D721Med (cell line): ENCODE data around the gene ZNF710.

Source experiments
- DNase-seq: peaks from one replicate; pipeline ENCODE4 v3.0.0; 2011; ENCODE audit warnings: low spot score; ENCODE audit not compliant: insufficient read length
- FAIRE-seq: peaks from 2 replicates; lab custom pipeline; 2011; peaks lifted over from hg19 to GRCh38; lab: Jason Lieb, UNC
- TF ChIP-seq, protein P1 (sequence below): IDR thresholded peaks from 2 replicates; pipeline ENCODE4 v1.5.1; 2012; ENCODE audit warnings: mild to moderate bottlenecking, control low read depth; ENCODE audit not compliant: insufficient read depth; ENCODE audit errors: missing control alignments

ZNF710 gene

DNA sequence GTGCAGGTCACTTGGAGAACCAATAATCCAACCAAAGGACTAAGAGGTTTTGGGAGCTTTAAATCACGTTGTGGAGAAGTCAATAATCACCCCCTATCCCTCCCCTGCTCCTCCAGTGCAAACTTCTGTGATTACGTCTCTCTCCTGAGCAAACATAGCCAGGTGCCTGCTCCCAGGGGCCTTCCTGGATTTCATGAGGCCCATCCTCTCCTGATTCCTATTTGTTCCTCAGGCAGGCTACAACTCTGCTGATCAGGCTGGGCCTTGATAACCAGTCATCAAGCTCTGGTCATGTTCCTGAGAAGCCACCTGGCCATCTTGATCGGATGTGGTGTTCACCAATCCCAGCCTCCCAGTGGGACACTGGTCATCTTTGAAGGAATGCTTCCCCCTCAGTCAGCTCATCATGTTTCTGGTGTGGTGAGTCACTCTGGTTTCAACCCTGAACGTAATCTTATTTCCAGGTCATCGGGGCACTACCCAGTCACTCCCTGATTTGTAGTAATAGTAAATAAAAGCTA lies 2.9 kb upstream of the ZNF710 start:
- FAIRE-seq (no peak), DNase-seq (no peak)
- TF ChIP-seq, protein P1, sequence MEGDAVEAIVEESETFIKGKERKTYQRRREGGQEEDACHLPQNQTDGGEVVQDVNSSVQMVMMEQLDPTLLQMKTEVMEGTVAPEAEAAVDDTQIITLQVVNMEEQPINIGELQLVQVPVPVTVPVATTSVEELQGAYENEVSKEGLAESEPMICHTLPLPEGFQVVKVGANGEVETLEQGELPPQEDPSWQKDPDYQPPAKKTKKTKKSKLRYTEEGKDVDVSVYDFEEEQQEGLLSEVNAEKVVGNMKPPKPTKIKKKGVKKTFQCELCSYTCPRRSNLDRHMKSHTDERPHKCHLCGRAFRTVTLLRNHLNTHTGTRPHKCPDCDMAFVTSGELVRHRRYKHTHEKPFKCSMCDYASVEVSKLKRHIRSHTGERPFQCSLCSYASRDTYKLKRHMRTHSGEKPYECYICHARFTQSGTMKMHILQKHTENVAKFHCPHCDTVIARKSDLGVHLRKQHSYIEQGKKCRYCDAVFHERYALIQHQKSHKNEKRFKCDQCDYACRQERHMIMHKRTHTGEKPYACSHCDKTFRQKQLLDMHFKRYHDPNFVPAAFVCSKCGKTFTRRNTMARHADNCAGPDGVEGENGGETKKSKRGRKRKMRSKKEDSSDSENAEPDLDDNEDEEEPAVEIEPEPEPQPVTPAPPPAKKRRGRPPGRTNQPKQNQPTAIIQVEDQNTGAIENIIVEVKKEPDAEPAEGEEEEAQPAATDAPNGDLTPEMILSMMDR = no peak

DNA sequence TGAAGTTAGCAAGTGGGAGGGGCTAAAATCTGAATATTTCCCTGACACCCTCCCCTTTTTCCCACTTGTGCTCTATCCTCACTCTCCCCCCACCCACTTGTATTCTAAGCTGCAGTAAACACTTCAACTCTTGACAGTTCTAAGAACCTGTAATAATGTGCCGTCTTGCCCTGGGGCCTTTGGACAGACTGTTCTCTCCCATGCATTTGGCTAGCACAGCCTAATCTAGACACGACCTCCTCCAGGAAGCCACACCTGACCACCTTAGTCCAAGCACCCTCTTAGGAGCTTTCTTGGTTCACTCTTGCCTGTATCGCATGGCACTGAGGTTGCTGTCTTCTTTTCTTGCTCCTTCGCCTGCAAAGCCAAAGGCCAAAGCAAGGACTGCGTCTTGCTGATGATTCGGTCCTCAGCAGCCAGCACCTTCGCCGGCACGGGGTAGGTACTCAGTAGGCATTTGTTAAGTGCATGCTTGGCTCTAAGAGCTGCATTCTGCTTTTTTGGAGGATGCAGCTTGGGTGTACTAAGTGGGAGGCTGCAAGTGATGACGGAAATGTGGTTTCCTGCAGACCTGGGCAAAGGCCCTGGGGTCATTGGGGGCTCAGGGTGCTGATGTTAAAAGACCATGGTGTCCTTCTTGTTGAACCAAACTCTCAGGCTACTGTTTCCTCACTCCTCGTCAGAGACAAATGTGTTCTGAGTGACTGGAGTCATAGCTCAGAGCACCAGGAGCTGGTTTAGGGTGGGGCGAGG lies 2.0 kb upstream of the ZNF710 start:
- FAIRE-seq = no peak
- TF ChIP-seq, protein P1 = no peak

DNA sequence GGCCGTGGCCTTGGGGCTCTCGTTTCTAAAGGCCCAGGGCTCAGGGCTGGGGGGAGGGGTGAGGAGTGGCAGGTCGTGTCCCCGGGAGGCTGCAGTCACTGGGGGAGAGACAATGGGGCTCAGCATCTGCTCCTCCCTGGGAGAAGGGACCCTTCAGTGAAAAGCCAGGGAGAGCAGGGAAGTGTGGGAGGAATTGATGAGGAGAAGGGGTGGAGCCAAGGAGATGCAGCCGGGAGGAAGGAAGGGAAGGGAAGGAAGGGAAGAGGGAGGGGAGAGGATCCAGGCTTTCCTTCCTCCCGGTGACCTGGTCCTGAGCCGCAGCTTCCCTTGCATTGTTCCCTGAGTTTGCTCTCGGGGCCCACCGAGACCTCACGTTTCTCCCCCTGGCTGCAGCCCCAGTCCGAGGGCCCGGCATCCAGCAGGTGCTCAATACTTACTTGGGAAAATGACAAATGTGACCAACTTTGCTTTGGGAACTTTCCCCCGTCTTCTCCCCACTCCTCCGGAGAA lies 1.4 kb upstream of the ZNF710 start:
- DNase-seq = no peak
- TF ChIP-seq, protein P1 = no peak
- no peak for FAIRE-seq

More for the DNA sequence above, 2.0 kb upstream of the ZNF710 start:
- DNase-seq = no peak

DNA sequence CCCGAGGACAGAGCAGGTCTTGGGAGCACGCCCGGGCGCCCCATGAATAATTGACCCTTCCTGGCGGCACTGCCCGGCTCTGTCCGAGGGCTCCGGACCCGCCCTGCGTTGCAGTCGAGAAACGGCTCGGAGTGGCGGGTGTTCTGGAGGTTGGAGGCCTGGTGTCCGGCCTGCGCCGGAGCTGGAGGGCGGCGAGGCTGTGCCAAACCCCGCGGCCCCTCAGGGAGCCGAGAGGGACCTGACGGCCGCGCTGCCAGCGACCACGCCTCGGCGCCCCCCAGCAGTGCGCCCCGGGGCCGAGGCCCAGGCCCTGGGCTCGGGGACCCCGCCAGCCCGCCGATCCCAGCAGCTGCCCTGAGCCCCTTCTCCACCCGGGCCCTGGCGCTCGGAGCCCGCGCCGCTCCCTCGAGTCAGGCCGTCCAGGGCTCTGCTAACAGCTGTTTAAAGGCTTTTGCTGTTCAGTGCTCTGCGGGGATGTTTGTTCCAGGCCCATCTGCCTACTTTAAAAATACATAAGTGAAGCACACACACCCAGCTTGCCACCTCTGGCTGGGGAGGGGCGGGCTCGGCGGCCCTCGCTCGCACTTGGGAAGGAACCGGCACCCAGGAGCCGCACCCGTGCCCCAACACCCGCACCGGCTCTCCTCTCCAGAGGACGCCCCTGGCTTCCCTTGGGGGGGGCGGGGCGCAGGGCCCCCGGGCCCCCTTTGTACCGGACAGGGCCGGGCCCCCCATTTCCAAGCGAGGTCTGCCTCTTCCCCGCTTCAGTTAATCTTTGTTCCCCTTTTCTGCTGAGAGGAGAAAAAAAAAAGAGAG lies 730 bp upstream of the ZNF710 start:
- TF ChIP-seq, protein P1 = no peak
- FAIRE-seq (no peak), DNase-seq (no peak)

DNA sequence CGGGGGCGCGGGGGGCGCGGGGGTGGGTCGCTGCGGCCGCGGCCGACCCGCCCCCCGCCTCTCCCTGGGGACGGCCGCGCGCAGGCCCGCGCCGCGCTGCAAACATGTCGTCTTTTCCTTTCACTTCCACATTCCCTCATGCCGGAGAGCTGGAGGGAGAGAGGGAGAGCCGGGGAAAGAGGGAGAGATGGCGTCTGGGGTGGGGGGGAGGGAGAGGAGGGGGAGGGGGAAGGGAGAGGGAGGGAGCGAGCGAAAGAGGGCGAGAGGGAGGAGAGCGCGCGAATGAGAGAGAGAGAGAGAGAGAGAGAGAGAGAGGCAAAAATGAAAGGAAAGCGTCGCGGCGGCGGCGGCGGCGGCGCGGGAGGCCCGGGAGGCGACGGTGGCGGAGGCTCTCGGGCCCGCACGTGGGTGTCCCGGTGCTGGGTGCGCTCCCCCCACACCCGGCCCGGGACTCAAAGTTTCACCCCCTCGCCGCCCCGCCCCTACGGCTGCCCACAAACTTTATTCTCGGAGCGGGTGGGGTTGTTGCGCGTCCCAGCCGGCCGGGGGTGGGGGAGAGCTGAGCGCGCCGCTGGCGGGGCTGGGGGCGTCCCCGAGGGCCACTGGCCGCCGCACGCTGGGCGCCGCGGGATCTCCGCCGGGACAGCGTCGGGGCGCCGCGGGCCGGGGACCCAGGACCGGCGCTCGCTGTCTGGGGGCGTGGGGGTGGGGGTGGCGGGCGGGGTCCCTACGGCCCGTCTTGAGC lies 731 bp downstream of the ZNF710 start:
- FAIRE-seq (no peak), DNase-seq (peak; percentile 65)
- TF ChIP-seq, protein P1 = no peak

DNA sequence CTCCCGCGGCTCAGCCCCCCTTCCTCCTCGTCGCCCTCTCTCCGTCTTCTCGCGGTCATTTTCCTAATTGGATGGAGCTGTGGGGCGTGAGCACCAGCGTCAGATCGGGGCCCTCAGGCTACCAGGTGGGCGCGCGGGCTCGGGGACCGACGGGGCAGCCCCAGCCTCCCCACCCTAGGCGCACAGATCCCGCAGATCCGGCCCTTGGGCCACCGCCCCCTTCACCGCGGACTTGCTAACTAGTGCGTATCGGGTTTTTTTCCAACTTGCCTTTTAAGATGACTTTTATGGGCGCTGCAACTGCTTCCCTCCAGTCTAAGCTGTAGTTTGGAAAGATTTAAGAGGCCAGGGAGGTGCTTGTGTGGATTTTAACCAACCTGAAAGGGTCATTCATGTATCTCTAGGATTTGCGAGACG lies 1.3 kb downstream of the ZNF710 start:
- peak; percentile 63 for DNase-seq
- TF ChIP-seq, protein P1 = no peak
- no peak for FAIRE-seq
